Parathyroid adenoma (tissue), 2 donors: ENCODE data around the gene TNFAIP3.
"Not testable (repeated sequence)": the region's sequence is repeated elsewhere in the genome, so short reads cannot be mapped to it uniquely, and the experiment has no call there.

Experiments
- H2AFZ ChIP-seq: fragments of 300-600 bp; sonication (generic); one replicate; pipeline ENCODE4 v1.7.0; 2017; ENCODE audit warnings: antibody characterized with exemption, mild to moderate bottlenecking
- H3K27ac ChIP-seq: fragments of 300-600 bp; sonication (generic); one replicate; pipeline ENCODE4 v1.7.0; 2017
- H3K27me3 ChIP-seq: fragments of 300-600 bp; sonication (generic); one replicate; pipeline ENCODE4 v1.7.0; 2017; ENCODE audit warnings: low read length; ENCODE audit not compliant: control insufficient read depth, insufficient read depth
- H3K36me3 ChIP-seq: fragments of 300-600 bp; sonication (generic); one replicate; pipeline ENCODE4 v1.7.0; 2017; ENCODE audit warnings: low read length; ENCODE audit not compliant: control insufficient read depth, insufficient read depth
- H3K4me1 ChIP-seq: fragments of 300-600 bp; sonication (generic); one replicate; pipeline ENCODE4 v1.7.0; 2017; ENCODE audit warnings: control low read depth
- H3K4me2 ChIP-seq: fragments of 300-600 bp; sonication (generic); one replicate; pipeline ENCODE4 v1.7.0; 2017; ENCODE audit warnings: low read length
- H3K4me3 ChIP-seq: fragments of 300-600 bp; sonication (generic); one replicate; pipeline ENCODE4 v1.7.0; 2017; ENCODE audit warnings: low read depth, low read length
- H3K79me2 ChIP-seq: fragments of 300-600 bp; sonication (generic); one replicate; pipeline ENCODE4 v1.7.0; 2017; ENCODE audit warnings: control low read depth
- H3K9ac ChIP-seq: fragments of 300-600 bp; sonication (generic); one replicate; pipeline ENCODE4 v1.7.0; 2017; ENCODE audit warnings: mild to moderate bottlenecking
- H3K9me3 ChIP-seq: fragments of 300-600 bp; sonication (generic); one replicate; pipeline ENCODE4 v1.7.0; 2017; ENCODE audit warnings: low read length; ENCODE audit not compliant: control insufficient read depth
- TF ChIP-seq, protein P1 (sequence below): fragments of 300-600 bp; sonication (generic); IDR thresholded peaks from one replicate; pipeline ENCODE4 v1.7.0; 2017; ENCODE audit warnings: antibody characterized with exemption, mild to moderate bottlenecking
- donor health status: primary hyperparathyroidism.

Gene TNFAIP3

DNA sequence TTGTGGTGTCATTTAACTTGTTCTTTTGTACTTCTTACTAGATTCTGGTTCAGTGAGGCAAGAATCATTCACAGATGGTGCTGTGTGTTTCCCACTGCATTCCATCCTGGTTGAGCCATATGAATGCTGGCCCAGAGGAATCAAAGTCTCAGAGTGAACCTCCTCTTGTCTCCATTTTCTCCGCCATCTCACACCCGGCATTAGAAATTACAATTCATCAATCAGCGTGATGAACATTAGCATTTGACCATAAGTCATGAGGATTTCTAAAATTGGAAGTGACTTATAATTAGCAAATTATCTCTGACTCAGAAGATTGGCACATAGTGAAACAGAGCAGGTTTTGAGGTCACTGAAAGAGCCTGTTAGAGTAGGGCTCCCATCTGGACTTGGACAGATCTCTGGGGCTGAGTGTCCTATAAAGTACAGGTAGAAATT is 25.2 kb downstream of the TNFAIP3 start:
- Histone ChIP-seq H3K27ac (no peak overlapping the region), H3K4me1 (no peaks in the 10 kb centered on the region), H3K4me3 (no peak overlapping the region)

DNA sequence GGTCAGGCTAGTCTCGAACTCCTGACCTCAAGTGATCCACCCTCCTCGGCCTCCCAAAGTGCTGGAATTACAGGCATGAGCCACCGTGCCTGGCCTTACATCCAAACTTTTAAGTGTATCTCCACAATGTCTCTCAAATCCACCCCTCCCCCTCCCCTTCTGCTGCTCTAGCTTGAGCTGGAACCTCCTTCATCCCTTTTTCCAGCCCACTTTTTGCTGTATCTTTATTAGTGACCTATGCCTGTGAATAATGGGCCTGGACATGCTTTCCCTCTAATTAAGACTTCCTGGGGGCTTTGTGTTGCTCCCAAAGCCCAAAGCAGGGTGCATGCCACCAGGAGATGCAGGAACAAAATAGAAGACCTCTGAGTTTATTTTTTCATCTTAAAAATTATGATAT is 26.1 kb downstream of the TNFAIP3 start:
- H3K9me3 ChIP-seq: no peaks in the 10 kb centered on the region
- no peaks in the 10 kb centered on the region for H3K27me3 ChIP-seq
- H3K4me2 ChIP-seq: no peak overlapping the region
- no peak overlapping the region for H3K27ac ChIP-seq
- no peak overlapping the region for H3K4me3 ChIP-seq
- TF ChIP-seq, protein P1, sequence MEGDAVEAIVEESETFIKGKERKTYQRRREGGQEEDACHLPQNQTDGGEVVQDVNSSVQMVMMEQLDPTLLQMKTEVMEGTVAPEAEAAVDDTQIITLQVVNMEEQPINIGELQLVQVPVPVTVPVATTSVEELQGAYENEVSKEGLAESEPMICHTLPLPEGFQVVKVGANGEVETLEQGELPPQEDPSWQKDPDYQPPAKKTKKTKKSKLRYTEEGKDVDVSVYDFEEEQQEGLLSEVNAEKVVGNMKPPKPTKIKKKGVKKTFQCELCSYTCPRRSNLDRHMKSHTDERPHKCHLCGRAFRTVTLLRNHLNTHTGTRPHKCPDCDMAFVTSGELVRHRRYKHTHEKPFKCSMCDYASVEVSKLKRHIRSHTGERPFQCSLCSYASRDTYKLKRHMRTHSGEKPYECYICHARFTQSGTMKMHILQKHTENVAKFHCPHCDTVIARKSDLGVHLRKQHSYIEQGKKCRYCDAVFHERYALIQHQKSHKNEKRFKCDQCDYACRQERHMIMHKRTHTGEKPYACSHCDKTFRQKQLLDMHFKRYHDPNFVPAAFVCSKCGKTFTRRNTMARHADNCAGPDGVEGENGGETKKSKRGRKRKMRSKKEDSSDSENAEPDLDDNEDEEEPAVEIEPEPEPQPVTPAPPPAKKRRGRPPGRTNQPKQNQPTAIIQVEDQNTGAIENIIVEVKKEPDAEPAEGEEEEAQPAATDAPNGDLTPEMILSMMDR: no peak
- H3K9ac ChIP-seq: no peak overlapping the region
- H3K4me1 ChIP-seq: no peaks in the 10 kb centered on the region
- no peaks in the 10 kb centered on the region for H3K79me2 ChIP-seq
- H3K36me3 ChIP-seq: no peaks in the 10 kb centered on the region
- no peak overlapping the region for H2AFZ ChIP-seq

More for the DNA sequence above, 25.2 kb downstream of the TNFAIP3 start:
- Histone ChIP-seq H3K79me2 (no peaks in the 10 kb centered on the region), H2AFZ (no peak overlapping the region), H3K36me3 (no peaks in the 10 kb centered on the region), H3K9me3 (no peaks in the 10 kb centered on the region), H3K4me2 (no peak overlapping the region), H3K9ac (no peak overlapping the region), H3K27me3 (no peaks in the 10 kb centered on the region)
- TF ChIP-seq, protein P1: no peak

DNA sequence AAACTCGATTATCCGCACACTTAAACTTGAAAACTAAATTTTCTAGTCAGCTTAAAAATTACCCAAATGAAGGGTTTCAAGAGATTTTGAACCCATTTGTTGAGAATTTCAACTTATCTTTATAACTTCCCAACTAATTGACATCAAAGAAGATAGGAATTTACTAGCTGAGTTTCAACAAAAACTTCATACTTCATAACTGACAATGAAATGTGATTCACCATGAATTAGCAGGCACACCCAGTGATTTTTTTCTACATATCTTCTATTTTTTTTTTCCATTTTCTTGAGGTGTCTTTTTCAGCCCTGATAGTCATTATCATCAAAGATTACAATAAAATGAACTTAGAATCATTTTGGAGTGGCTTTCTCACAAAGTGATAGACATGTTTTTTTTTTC is 26.7 kb downstream of the TNFAIP3 start:
- TF ChIP-seq, protein P1: no peak

DNA sequence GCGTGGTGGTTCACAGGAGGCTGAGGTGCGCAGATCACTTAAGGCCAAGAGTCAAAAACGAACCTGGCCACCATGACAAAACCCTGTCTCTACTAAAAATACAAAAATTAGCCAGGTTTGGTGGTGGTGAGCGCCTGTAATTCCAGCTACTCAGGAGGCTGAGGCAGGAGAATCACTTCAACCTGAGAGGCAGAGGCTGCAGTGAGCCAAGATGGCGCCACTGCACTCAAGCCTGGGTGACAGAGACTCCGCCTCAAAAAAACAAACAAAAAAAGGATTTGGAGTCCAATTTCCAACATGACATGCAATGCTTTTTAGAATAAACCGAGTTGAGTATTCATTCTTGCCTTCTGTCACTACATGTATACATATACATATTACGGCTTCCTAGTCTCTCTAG is 27.3 kb downstream of the TNFAIP3 start:
- H3K79me2 ChIP-seq, H3K9me3 ChIP-seq, H3K36me3 ChIP-seq, H3K27me3 ChIP-seq, H3K4me3 ChIP-seq, H3K4me2 ChIP-seq, H3K27ac ChIP-seq, H2AFZ ChIP-seq, H3K4me1 ChIP-seq, H3K9ac ChIP-seq: not testable (repeated sequence)

More for the DNA sequence above, 26.7 kb downstream of the TNFAIP3 start:
- Histone ChIP-seq H3K27ac (no peak overlapping the region), H3K9ac (no peak overlapping the region), H3K4me3 (no peak overlapping the region), H2AFZ (no peak overlapping the region), H3K27me3 (no peaks in the 10 kb centered on the region), H3K36me3 (no peaks in the 10 kb centered on the region), H3K79me2 (no peaks in the 10 kb centered on the region), H3K9me3 (no peaks in the 10 kb centered on the region), H3K4me2 (no peak overlapping the region), H3K4me1 (no peaks in the 10 kb centered on the region)

DNA sequence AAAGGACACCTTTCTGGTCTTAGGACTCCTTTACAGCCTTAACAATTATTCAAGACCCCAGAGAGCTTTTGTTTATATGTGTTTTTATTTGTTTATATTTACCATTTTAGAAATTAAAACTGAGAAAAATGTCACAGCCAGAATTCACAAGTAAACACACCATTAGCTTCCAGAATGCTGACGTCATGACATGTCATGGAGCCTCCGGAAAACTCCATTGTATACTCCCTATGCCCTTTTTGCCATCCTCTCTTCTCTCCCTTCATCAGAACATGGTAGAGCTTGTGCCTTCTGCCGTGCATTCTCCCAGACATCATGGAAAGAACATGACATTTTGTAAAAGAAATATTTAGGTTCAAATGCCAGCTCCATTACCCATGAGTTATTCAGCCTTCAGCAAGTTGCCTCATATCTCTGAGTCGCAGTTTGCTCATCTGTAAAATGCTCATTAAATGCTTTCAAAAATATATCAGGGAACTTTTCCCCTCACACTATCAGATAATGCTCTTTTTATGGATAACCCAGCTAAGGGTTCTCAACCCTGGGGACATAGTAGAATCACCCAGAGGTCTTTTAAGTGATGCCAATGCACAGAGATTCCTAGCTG is 27.8 kb downstream of the TNFAIP3 start:
- Histone ChIP-seq H3K36me3 (no peaks in the 10 kb centered on the region), H3K27me3 (no peaks in the 10 kb centered on the region), H3K27ac (no peak overlapping the region), H3K4me1 (no peaks in the 10 kb centered on the region), H3K4me2 (no peak overlapping the region), H3K9ac (no peak overlapping the region), H2AFZ (no peak overlapping the region), H3K4me3 (no peak overlapping the region), H3K9me3 (no peaks in the 10 kb centered on the region), H3K79me2 (no peaks in the 10 kb centered on the region)
- TF ChIP-seq, protein P1: no peak
